ENCODE data around the gene TMEM128. TPM values are rescaled to one million over a fixed set of nuclear protein-coding genes. Genes with fewer than 3 reads are reported as not detected.

The TMEM128 gene, protein sequence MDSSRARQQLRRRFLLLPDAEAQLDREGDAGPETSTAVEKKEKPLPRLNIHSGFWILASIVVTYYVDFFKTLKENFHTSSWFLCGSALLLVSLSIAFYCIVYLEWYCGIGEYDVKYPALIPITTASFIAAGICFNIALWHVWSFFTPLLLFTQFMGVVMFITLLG
- total RNA-seq, result 10 to 100 TPM; 15.2 to 33.8 (median 25.2) TPM

DNA sequence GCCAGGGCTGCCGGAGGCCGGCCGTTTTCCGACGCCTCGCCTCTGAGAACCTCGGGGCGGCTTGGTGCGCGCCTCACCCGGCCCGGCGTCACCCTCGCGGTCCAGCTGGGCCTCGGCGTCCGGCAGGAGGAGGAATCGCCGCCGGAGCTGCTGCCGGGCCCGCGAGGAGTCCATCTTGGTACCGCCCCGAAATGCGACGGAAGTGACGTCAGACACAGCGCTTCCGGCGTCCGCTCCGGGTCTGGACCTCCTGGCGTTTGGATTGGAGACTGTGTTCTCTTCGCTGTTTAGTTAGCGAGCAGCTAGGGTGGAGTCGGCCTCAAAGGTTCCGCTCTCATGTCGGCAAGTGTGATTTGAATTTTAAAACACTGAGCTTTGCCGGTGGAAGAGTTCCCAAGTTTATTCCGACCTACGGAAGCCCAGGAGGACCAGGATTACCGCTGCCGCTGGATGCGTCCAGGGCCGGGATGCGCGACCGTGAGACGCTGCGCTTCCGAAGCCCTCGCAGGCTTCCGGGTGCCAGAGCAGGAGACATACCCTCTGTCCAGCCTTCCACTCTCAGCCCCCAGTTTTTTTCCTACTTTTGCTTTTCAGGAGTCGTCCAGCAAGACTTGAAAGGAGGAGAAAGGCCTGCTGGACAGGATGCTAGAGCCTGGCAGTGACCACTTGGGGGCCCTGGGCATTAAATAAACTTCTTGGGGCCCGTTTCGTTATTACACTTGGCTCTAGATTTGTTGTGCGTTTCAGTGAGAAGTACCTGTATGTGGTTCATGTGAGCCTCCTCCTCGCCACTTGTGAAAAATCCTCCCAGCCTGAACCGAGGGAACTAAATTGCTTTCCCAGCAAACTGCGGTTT, at the start of gene TMEM128:
TMEM128 (minus strand) TSS at position 195 of the 856 bp plus-strand sequence; CDS start at position 174, 21 bp downstream.
- peak; percentile 84 to 92 for DNase-seq (ENCODE audit: low spot score in 2 of 2)
- Histone ChIP-seq H3K27ac (peak within 1 kb of the TSS; percentile 91 to 97), H3K4me3 (peak within 1 kb of the TSS; percentile 92 to 96 (median 95)), H3K27me3 (no peaks in the 10 kb centered on the region), H3K36me3 (no peaks in the 10 kb centered on the region), H3K9me3 (no peaks in the 10 kb centered on the region), H3K4me1 (peaks cover 0 to 10% of the 10 kb centered on the region in 2 donors)
- TF ChIP-seq, protein P1, sequence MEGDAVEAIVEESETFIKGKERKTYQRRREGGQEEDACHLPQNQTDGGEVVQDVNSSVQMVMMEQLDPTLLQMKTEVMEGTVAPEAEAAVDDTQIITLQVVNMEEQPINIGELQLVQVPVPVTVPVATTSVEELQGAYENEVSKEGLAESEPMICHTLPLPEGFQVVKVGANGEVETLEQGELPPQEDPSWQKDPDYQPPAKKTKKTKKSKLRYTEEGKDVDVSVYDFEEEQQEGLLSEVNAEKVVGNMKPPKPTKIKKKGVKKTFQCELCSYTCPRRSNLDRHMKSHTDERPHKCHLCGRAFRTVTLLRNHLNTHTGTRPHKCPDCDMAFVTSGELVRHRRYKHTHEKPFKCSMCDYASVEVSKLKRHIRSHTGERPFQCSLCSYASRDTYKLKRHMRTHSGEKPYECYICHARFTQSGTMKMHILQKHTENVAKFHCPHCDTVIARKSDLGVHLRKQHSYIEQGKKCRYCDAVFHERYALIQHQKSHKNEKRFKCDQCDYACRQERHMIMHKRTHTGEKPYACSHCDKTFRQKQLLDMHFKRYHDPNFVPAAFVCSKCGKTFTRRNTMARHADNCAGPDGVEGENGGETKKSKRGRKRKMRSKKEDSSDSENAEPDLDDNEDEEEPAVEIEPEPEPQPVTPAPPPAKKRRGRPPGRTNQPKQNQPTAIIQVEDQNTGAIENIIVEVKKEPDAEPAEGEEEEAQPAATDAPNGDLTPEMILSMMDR (IDR thresholded peaks at IDR 0.05), result peak; percentile 19 to 43 (median 23)
- TF ChIP-seq POLR2A (IDR thresholded peaks at IDR 0.05) (peak; percentile 43), POLR2AphosphoS5 (IDR thresholded peaks at IDR 0.05) (peak; percentile 88 to 95 (median 89))
- intact Hi-C loops (cut with DNase I; ENCODE audit: low total_unique reads), result no loop called here

DNA sequence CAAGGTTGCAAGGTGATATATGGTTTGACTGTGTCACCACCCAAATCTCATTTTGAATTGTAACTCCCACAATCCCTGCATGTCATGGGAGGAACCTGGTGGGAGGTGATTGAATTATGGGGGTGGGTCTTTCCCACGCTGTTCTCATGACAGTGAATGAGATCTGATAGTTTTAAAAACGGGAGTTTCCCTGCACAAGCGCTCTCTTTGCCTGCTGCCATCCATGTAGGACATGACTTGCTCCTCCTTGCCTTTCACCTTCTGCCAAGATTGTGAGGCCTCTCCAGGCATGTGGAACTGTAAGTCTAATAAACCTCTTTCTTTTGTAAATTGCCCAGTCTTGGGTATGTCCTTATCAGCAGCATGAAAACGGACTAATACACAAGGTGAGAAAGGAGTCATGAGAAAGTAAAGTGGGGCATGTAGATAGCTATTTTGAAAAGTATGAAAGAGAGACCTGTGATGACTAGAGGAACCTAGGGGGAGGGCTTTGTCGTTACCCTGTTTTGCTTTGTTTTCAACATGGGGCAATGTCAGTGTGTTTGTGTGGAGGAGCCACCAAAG, 48.3 kb upstream of the TMEM128 start:
- H3K9me3 ChIP-seq, result no peaks in the 10 kb centered on the region
- H3K4me3 ChIP-seq, result no peak overlapping the region
- no peaks in the 10 kb centered on the region for H3K27me3 ChIP-seq
- no peak overlapping the region for H3K27ac ChIP-seq
- intact Hi-C loops (cut with DNase I; ENCODE audit: low total_unique reads), result no loop called here
- TF ChIP-seq POLR2AphosphoS5 (IDR thresholded peaks at IDR 0.05) (no peak), POLR2A (IDR thresholded peaks at IDR 0.05) (no peak)
- TF ChIP-seq, protein P1 (IDR thresholded peaks at IDR 0.05), result no peak
- no peak for DNase-seq (ENCODE audit: low spot score in 2 of 2)
- H3K36me3 ChIP-seq, result no peaks in the 10 kb centered on the region
- peaks cover 0 to 4% of the 10 kb centered on the region in 2 donors for H3K4me1 ChIP-seq

DNA sequence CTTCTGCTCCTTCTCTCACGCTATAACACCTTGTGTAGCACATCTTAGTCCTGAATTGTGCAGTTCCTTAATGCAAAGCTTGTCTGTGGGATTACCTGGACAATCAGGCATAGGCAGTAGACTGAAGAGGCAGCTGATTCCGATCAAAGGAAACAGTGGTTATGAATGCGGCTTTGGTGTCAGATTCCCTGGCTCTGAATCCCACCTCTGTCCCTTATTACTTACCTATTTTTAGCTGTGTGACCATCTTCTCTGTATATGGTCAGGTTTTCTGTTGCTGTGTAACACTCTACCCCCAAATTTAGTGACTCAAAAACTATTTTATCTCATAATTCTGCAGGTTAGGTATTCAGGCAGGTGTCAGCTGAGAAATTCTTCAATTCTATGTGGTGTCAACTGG, 45.3 kb upstream of the TMEM128 start:
- TF ChIP-seq POLR2AphosphoS5 (IDR thresholded peaks at IDR 0.05) (no peak), POLR2A (IDR thresholded peaks at IDR 0.05) (no peak)
- TF ChIP-seq, protein P1 (IDR thresholded peaks at IDR 0.05), result no peak
- no peak for DNase-seq (ENCODE audit: low spot score in 2 of 2)
- Histone ChIP-seq H3K27me3 (no peaks in the 10 kb centered on the region), H3K9me3 (no peaks in the 10 kb centered on the region), H3K27ac (no peak overlapping the region), H3K4me3 (no peak overlapping the region), H3K4me1 (peaks cover 6 to 16% of the 10 kb centered on the region in 2 donors), H3K36me3 (no peaks in the 10 kb centered on the region)
- intact Hi-C loops (cut with DNase I; ENCODE audit: low total_unique reads), result no loop called here

DNA sequence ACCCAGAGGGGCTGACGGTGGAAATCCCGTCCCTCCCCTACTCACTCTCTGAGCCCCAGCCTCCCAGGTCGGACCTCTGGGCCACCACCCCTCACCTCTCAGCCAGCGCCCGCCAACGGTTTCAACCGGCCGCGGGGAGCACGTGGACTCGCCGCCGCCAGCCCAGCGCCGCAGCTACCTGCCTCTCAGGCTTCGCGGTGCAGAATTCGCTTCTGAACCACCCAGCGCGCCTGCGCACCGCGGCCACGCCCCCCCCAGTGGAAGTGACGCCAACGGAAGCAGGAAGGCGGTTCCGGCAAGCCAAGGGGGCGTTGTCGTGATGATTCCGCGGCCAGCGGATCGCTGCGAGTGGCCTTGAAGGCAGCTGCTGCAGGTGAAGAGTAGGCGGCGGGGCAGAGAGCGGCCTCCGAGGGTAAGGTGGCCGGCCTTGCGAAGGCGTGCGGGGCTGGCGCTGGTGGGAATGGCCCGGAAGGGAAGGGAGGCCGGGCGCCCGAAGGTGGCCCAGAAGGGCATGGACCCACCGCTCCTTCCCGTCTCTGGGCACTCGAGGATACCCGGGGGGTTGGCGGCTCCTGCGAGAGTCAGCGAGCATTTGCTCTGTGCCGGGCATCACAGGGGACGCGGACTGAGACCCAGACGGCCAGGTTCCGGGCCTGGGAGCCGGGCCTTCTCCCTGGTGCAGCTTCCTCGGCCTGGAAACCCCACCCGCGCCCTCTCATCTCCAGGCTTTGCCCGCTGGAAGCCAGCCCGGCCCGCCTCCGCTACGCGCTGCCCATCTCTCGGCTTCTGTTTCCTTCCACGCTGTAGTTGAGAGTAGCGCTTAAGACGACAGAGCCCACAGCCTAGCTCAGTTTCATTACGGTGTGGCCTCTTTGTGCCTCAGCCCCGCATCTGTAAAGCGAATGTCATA, 42.2 kb upstream of the TMEM128 start, which contains the start of the genes LYAR and ZBTB49:
LYAR (minus strand) TSS at position 214 of the 910 bp plus-strand sequence. CDS start 6,412 bp downstream, outside the sequence.
ZBTB49 (plus strand) TSS at position 311 of the 910 bp plus-strand sequence. CDS start 9,695 bp downstream, outside the sequence.
- intact Hi-C loops (cut with DNase I; ENCODE audit: low total_unique reads), result no loop called here
- Histone ChIP-seq H3K9me3 (no peaks in the 10 kb centered on the region), H3K36me3 (no peaks in the 10 kb centered on the region), H3K4me3 (peak within 1 kb of the TSS; percentile 90 to 98 (median 96)), H3K27me3 (no peaks in the 10 kb centered on the region), H3K27ac (peak within 1 kb of the TSS; percentile 72 to 77), H3K4me1 (peaks cover 6 to 16% of the 10 kb centered on the region in 2 donors)
- TF ChIP-seq POLR2AphosphoS5 (IDR thresholded peaks at IDR 0.05), result peak; percentile 26 to 70 (median 28)
- TF ChIP-seq, protein P1 (IDR thresholded peaks at IDR 0.05), result no peak
- DNase-seq (ENCODE audit: low spot score in 2 of 2), result peak; percentile 89 to 94
